Suprapubic skin (tissue), 4 donors: ENCODE results near the gene VPS50. TPM values are rescaled to one million over a fixed set of nuclear protein-coding genes. Genes with fewer than 3 reads are reported as not detected.

Experiments used
- DNase-seq, 2 donors: peaks; one replicate each; pipeline ENCODE4 v3.0.0-alpha.2; 2019; ENCODE audit warnings: low spot score in 2 of 2
- H3K27ac ChIP-seq: fragments of 200-600 bp; sonication (generic); one replicate; pipeline ENCODE4 v1.5.1; 2019
- H3K27me3 ChIP-seq: fragments of 200-600 bp; sonication (generic); one replicate; pipeline ENCODE4 v1.5.1; 2019
- H3K36me3 ChIP-seq: fragments of 200-600 bp; sonication (generic); one replicate; pipeline ENCODE4 v1.5.1; 2019
- H3K4me1 ChIP-seq: fragments of 200-600 bp; sonication (generic); one replicate; pipeline ENCODE4 v1.5.1; 2019
- H3K4me3 ChIP-seq: fragments of 200-600 bp; sonication (generic); one replicate; pipeline ENCODE4 v1.5.1; 2019; ENCODE audit warnings: mild to moderate bottlenecking
- H3K9me3 ChIP-seq: fragments of 200-600 bp; sonication (generic); one replicate; pipeline ENCODE4 v1.5.1; 2019
- CTCF ChIP-seq, 2 donors: fragments of 200-600 bp in 1 of 2; fragments of 450-650 bp in 1 of 2; sonication (generic) in 1 of 2; IDR thresholded peaks; one replicate each; pipeline ENCODE4 v1.5.1; 2016 to 2019; ENCODE audit warnings: antibody characterized with exemption in 2 of 2, mild to moderate bottlenecking in 1 of 2, moderate library complexity in 1 of 2
- EP300 ChIP-seq: sonication (generic); formaldehyde crosslinking; IDR thresholded peaks from one replicate; pipeline ENCODE4 v1.6.1; 2017; ENCODE audit warnings: antibody characterized with exemption
- POLR2A ChIP-seq, 2 donors: fragments of 450-650 bp; IDR thresholded peaks; one replicate each; pipeline ENCODE4 v1.6.1; 2017; ENCODE audit warnings: antibody characterized with exemption in 2 of 2, mild to moderate bottlenecking in 2 of 2, moderate library complexity in 2 of 2
- POLR2AphosphoS5 ChIP-seq, 3 donors: sonication (generic); formaldehyde crosslinking; IDR thresholded peaks; one replicate each; pipeline ENCODE4 v1.6.1; 2017; ENCODE audit warnings: antibody characterized with exemption in 3 of 3
- WGBS: methylation state at CpG from one replicate; pipeline ENCODE4 v1.1.5; 2018; 5-methylcytosine and 5-hydroxymethylcytosine counted together
- total RNA-seq, 4 donors: library from RNA; depleted of rRNA; stranded (reverse); fragments of >200 nt; gene quantifications; one replicate each; pipeline ENCODE4 v1.1.0, GENCODE V29; 2016

VPS50 gene
- total RNA-seq, 4 donors from 2014 or later, result 12.5 to 57.6 (median 19.4) TPM

GRCh38 chr7:93258661-93259060 lies 26.5 kb downstream of the VPS50 start:
- no peak overlapping the region for H3K27ac ChIP-seq
- DNase-seq, result no peak
- no peaks in the 10 kb centered on the region for H3K4me1 ChIP-seq
- no peaks in the 10 kb centered on the region for H3K27me3 ChIP-seq
- no peaks in the 10 kb centered on the region for H3K9me3 ChIP-seq
- TF ChIP-seq POLR2A (IDR thresholded peaks at IDR 0.05) (no peak), POLR2AphosphoS5 (IDR thresholded peaks at IDR 0.05) (no peak)
- H3K36me3 ChIP-seq, result peaks cover 40% of the 10 kb centered on the region
- no peak overlapping the region for H3K4me3 ChIP-seq

GRCh38 chr7:93262535-93262934 lies 30.4 kb downstream of the VPS50 start:
- WGBS, result 100% methylated on average over 1 of the region's 1 CpG
- Histone ChIP-seq H3K27me3 (no peaks in the 10 kb centered on the region), H3K27ac (no peak overlapping the region), H3K36me3 (peaks cover 28% of the 10 kb centered on the region), H3K4me3 (no peak overlapping the region), H3K9me3 (no peaks in the 10 kb centered on the region), H3K4me1 (no peaks in the 10 kb centered on the region)
- no peak for TF ChIP-seq CTCF (IDR thresholded peaks at IDR 0.05)
- no peak for TF ChIP-seq POLR2AphosphoS5 (IDR thresholded peaks at IDR 0.05)
- no peak for TF ChIP-seq POLR2A (IDR thresholded peaks at IDR 0.05)
- TF ChIP-seq EP300, result no peak
- DNase-seq, result no peak

- no peak for DNase-seq
- no peaks in the 10 kb centered on the region for H3K27me3 ChIP-seq
- H3K36me3 ChIP-seq, result peaks cover 20% of the 10 kb centered on the region
- 78% methylated on average over 4 of the region's 4 CpGs for WGBS
- H3K27ac ChIP-seq, result no peak overlapping the region
- H3K4me1 ChIP-seq, result no peaks in the 10 kb centered on the region
- no peaks in the 10 kb centered on the region for H3K9me3 ChIP-seq
- no peak overlapping the region for H3K4me3 ChIP-seq
- TF ChIP-seq CTCF (IDR thresholded peaks at IDR 0.05) (no peak), POLR2A (IDR thresholded peaks at IDR 0.05) (no peak), EP300 (no peak), POLR2AphosphoS5 (IDR thresholded peaks at IDR 0.05) (no peak)
Observed at GRCh38 chr7:93265220-93265619, 33.1 kb downstream of the VPS50 start.

GRCh38 chr7:93279541-93279940 lies 47.4 kb downstream of the VPS50 start:
- H3K4me1 ChIP-seq, result no peaks in the 10 kb centered on the region
- no peak for DNase-seq
- peaks cover 31% of the 10 kb centered on the region for H3K36me3 ChIP-seq
- no peaks in the 10 kb centered on the region for H3K9me3 ChIP-seq
- no peaks in the 10 kb centered on the region for H3K27me3 ChIP-seq
- no peak overlapping the region for H3K27ac ChIP-seq
- 100% methylated on average over 1 of the region's 1 CpG for WGBS
- TF ChIP-seq POLR2AphosphoS5 (IDR thresholded peaks at IDR 0.05) (no peak), EP300 (no peak), CTCF (IDR thresholded peaks at IDR 0.05) (no peak), POLR2A (IDR thresholded peaks at IDR 0.05) (no peak)
- no peak overlapping the region for H3K4me3 ChIP-seq

GRCh38 chr7:93284908-93285307 lies 52.7 kb downstream of the VPS50 start:
- Histone ChIP-seq H3K4me1 (no peaks in the 10 kb centered on the region), H3K4me3 (no peak overlapping the region), H3K36me3 (peaks cover 8% of the 10 kb centered on the region), H3K27me3 (no peaks in the 10 kb centered on the region), H3K27ac (no peak overlapping the region), H3K9me3 (no peaks in the 10 kb centered on the region)
- 17% methylated on average over 1 of the region's 1 CpG for WGBS
- DNase-seq, result no peak
- TF ChIP-seq EP300 (no peak), POLR2A (IDR thresholded peaks at IDR 0.05) (no peak), POLR2AphosphoS5 (IDR thresholded peaks at IDR 0.05) (no peak), CTCF (IDR thresholded peaks at IDR 0.05) (no peak)

- WGBS, result 58% methylated on average over 2 of the region's 2 CpGs
- Histone ChIP-seq H3K4me1 (no peaks in the 10 kb centered on the region), H3K27ac (no peak overlapping the region), H3K4me3 (no peak overlapping the region), H3K27me3 (no peaks in the 10 kb centered on the region), H3K36me3 (peaks cover 15% of the 10 kb centered on the region), H3K9me3 (no peaks in the 10 kb centered on the region)
- no peak for TF ChIP-seq POLR2A (IDR thresholded peaks at IDR 0.05)
- TF ChIP-seq EP300, result no peak
- TF ChIP-seq CTCF (IDR thresholded peaks at IDR 0.05), result no peak
- no peak for TF ChIP-seq POLR2AphosphoS5 (IDR thresholded peaks at IDR 0.05)
- DNase-seq, result no peak
Observed at GRCh38 chr7:93293229-93293628, 61.1 kb downstream of the VPS50 start.
